Ascending aorta (tissue), 2 donors: ENCODE data around the gene CTNNA2. TPM values are rescaled to one million over a fixed set of nuclear protein-coding genes. Genes with fewer than 3 reads are reported as not detected.

ENCODE experiments used
- DNase-seq, 2 donors: peaks; one replicate each; pipeline ENCODE4 v3.0.0-alpha.2; 2019; ENCODE audit warnings: low spot score in 2 of 2
- H3K27ac ChIP-seq, 2 donors: fragments of 200-600 bp; sonication (generic); one replicate each; pipeline ENCODE4 v1.5.1; 2016 to 2017; ENCODE audit warnings: mild to moderate bottlenecking in 1 of 2
- H3K27me3 ChIP-seq: fragments of 200-600 bp; sonication (generic); one replicate; pipeline ENCODE4 v1.5.1; 2017
- H3K36me3 ChIP-seq, 2 donors: fragments of 200-600 bp; sonication (generic); one replicate each; pipeline ENCODE4 v1.5.1; 2016
- H3K4me1 ChIP-seq, 2 donors: fragments of 200-600 bp; sonication (generic); one replicate each; pipeline ENCODE4 v1.5.1; 2016 to 2017; ENCODE audit warnings: mild to moderate bottlenecking in 1 of 2
- H3K4me3 ChIP-seq, 2 donors: fragments of 200-600 bp; sonication (generic); one replicate each; pipeline ENCODE4 v1.5.1; 2016 to 2017; ENCODE audit warnings: mild to moderate bottlenecking in 1 of 2
- H3K9me3 ChIP-seq, 2 donors: fragments of 200-600 bp; sonication (generic); one replicate each; pipeline ENCODE4 v1.5.1; 2016
- intact Hi-C: fragments of 100-400 bp; cut with DNase I; formaldehyde crosslinking; loops from one replicate; pipeline ENCODE4 v1.15.1; 2023
- total RNA-seq: library from RNA; depleted of rRNA; stranded (reverse); fragments of >200 nt; gene quantifications from one replicate; pipeline ENCODE4 v1.1.0, GENCODE V29; 2016
- TF ChIP-seq, protein P1 (sequence below), 3 experiments: fragments of 200-600 bp in 2 of 3; fragments of 450-650 bp in 1 of 3; sonication (generic) in 2 of 3; IDR thresholded peaks; one replicate each; pipeline ENCODE4 v1.5.1; 2016 to 2019; ENCODE audit warnings: antibody characterized with exemption in 3 of 3, mild to moderate bottlenecking in 1 of 3, moderate library complexity in 1 of 3

The CTNNA2 gene
- total RNA-seq, 1 donor from 2014 or later: not detected

- no peak for DNase-seq
- TF ChIP-seq, protein P1, sequence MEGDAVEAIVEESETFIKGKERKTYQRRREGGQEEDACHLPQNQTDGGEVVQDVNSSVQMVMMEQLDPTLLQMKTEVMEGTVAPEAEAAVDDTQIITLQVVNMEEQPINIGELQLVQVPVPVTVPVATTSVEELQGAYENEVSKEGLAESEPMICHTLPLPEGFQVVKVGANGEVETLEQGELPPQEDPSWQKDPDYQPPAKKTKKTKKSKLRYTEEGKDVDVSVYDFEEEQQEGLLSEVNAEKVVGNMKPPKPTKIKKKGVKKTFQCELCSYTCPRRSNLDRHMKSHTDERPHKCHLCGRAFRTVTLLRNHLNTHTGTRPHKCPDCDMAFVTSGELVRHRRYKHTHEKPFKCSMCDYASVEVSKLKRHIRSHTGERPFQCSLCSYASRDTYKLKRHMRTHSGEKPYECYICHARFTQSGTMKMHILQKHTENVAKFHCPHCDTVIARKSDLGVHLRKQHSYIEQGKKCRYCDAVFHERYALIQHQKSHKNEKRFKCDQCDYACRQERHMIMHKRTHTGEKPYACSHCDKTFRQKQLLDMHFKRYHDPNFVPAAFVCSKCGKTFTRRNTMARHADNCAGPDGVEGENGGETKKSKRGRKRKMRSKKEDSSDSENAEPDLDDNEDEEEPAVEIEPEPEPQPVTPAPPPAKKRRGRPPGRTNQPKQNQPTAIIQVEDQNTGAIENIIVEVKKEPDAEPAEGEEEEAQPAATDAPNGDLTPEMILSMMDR (IDR thresholded peaks at IDR 0.05): no peak
- H3K4me3 ChIP-seq: no peak overlapping the region
- no peaks in the 10 kb centered on the region for H3K9me3 ChIP-seq
- H3K27ac ChIP-seq: no peak overlapping the region
- intact Hi-C loops: no loop called here
- no peaks in the 10 kb centered on the region for H3K27me3 ChIP-seq
- H3K4me1 ChIP-seq: no peaks in the 10 kb centered on the region
- no peaks in the 10 kb centered on the region for H3K36me3 ChIP-seq
Measured at GRCh38 chr2:80395251-80395650, 882.4 kb downstream of the CTNNA2 start.

GRCh38 chr2:80396276-80396675 lies 883.4 kb downstream of the CTNNA2 start:
- TF ChIP-seq, protein P1 (IDR thresholded peaks at IDR 0.05): no peak
- no peak overlapping the region for H3K4me3 ChIP-seq
- no peak for DNase-seq
- intact Hi-C loops: no loop called here
- H3K27me3 ChIP-seq: no peaks in the 10 kb centered on the region
- H3K9me3 ChIP-seq: no peaks in the 10 kb centered on the region
- H3K36me3 ChIP-seq: no peaks in the 10 kb centered on the region
- H3K27ac ChIP-seq: no peak overlapping the region
- no peaks in the 10 kb centered on the region for H3K4me1 ChIP-seq

DNA sequence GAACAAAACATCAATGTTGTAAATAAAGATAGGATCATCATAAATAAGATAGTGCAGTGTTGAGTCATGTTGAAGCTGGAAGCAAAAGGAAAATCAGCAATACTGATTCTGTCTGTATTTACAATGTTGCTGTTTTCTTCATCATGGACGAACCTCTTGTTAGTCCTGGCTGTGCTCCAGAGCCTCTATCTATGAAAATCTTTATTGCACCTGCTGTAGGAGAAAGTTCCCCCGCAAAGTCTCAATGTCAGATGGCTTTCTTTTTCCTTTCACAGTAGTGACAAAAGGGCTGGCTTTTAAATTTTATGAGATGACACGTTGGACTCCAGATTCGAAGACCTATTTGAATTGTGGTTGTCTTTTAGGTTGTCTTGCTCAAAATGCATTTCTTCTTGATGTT lies 890.2 kb downstream of the CTNNA2 start:
- Histone ChIP-seq H3K9me3 (no peaks in the 10 kb centered on the region), H3K27ac (no peak overlapping the region), H3K27me3 (no peaks in the 10 kb centered on the region), H3K36me3 (no peaks in the 10 kb centered on the region), H3K4me1 (no peaks in the 10 kb centered on the region), H3K4me3 (no peak overlapping the region)
- intact Hi-C loops: no loop called here
- TF ChIP-seq, protein P1 (IDR thresholded peaks at IDR 0.05): no peak
- no peak for DNase-seq

DNA sequence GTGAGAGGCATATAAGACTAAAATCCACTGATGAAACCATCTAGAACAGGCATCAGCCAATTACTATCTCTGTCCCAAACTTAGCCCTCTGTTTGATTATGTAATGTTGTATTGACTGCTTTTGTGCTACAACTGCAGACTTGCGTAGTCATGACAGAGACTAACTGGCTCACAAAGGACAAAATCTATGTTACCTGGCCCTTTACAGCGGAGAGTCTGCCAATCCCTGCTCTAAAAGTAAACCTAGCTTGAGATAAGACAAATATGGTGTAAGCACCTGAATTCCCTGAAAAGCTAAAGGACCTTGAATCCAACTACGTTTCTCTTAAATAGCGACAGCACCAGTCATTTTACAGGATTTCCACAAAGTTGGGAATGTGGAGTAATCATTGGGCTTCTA lies 894.5 kb downstream of the CTNNA2 start:
- Histone ChIP-seq H3K4me3 (no peak overlapping the region), H3K4me1 (no peaks in the 10 kb centered on the region), H3K9me3 (no peaks in the 10 kb centered on the region), H3K27ac (no peak overlapping the region), H3K27me3 (no peaks in the 10 kb centered on the region), H3K36me3 (no peaks in the 10 kb centered on the region)
- DNase-seq: no peak
- TF ChIP-seq, protein P1 (IDR thresholded peaks at IDR 0.05): no peak
- intact Hi-C loops: no loop called here

- H3K4me1 ChIP-seq: no peaks in the 10 kb centered on the region
- no peaks in the 10 kb centered on the region for H3K9me3 ChIP-seq
- no peak for DNase-seq
- H3K4me3 ChIP-seq: no peak overlapping the region
- no peak overlapping the region for H3K27ac ChIP-seq
- no peaks in the 10 kb centered on the region for H3K36me3 ChIP-seq
- intact Hi-C loops: no loop called here
- H3K27me3 ChIP-seq: no peaks in the 10 kb centered on the region
- TF ChIP-seq, protein P1 (IDR thresholded peaks at IDR 0.05): no peak
Measured at GRCh38 chr2:80410346-80410745, 897.5 kb downstream of the CTNNA2 start.

- H3K4me1 ChIP-seq: no peaks in the 10 kb centered on the region
- no peak overlapping the region for H3K27ac ChIP-seq
- DNase-seq: no peak
- TF ChIP-seq, protein P1 (IDR thresholded peaks at IDR 0.05): no peak
- no peaks in the 10 kb centered on the region for H3K36me3 ChIP-seq
- no peak overlapping the region for H3K4me3 ChIP-seq
- intact Hi-C loops: no loop called here
- H3K27me3 ChIP-seq: no peaks in the 10 kb centered on the region
- H3K9me3 ChIP-seq: no peaks in the 10 kb centered on the region
Measured at GRCh38 chr2:80413136-80413535, 900.3 kb downstream of the CTNNA2 start.
